GM18907 (cell line): ENCODE measurements around the gene PIK3R5.
"Not testable (repeated sequence)": the region's sequence is repeated elsewhere in the genome, so short reads cannot be mapped to it uniquely, and the experiment has no call there.

ENCODE experiments used
- ATAC-seq: cut with Tn5 transposase; IDR thresholded peaks from one replicate; pipeline ENCODE4 v1.9.1; 2021; ENCODE audit warnings: mild to moderate bottlenecking, moderate library complexity; ENCODE audit not compliant: unreplicated experiment

Gene PIK3R5

GRCh38 chr17:8885163-8885966 lies 80.1 kb downstream of the PIK3R5 start:
- not testable (repeated sequence) for ATAC-seq

GRCh38 chr17:8884336-8884990 lies 81.0 kb downstream of the PIK3R5 start:
- ATAC-seq, result no peak

DNA sequence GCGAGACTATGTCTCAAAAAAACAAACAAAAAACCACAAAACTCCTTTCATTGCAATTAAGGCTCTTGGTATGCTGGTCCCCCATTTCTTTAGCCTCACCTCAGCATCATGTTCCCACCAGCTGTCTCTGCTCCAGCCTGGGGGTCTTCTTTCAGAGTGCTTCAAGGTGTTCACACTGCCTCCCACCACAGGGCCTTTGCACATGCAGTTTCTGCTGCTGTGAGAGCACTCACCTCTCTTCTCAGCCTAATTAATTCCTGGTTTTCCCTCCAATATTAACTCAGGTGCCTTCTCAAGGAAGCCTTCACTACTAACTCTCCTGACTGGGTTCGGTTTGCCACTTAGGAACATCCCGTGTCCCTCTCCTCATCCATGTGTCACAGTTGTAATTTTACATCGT lies 82.2 kb downstream of the PIK3R5 start:
- ATAC-seq, result no peak

DNA sequence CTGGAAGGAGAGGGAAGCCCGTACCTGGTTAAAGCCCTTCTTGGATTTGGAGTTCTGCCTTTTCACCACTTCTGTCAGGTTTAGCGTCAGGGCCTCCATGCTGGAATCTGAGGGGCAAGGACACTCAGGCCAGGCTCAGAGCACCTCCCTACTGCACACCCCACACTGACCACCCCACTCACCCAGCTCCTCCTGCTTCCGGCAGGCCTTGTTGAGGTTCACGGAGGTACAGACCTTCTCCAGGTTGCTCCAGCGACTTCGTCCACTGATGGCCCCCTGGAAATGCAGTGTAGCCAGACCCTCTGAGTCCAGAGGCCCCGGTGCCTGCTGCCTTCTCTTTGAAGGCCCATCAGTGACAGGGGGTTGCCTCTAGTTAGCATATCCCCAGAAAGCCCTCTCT lies 83.9 kb downstream of the PIK3R5 start:
- no peak for ATAC-seq

GRCh38 chr17:8880466-8880865 lies 85.0 kb downstream of the PIK3R5 start:
- no peak for ATAC-seq

- no peak for ATAC-seq
Measured at GRCh38 chr17:8879410-8879809, 86.1 kb downstream of the PIK3R5 start.

- no peak for ATAC-seq
Measured at GRCh38 chr17:8877984-8878383, 87.5 kb downstream of the PIK3R5 start.

- no peak for ATAC-seq
Measured at GRCh38 chr17:8875957-8876356, 89.5 kb downstream of the PIK3R5 start.

GRCh38 chr17:8875436-8875835 lies 90.1 kb downstream of the PIK3R5 start:
- no peak for ATAC-seq

GRCh38 chr17:8873801-8874715 lies 91.4 kb downstream of the PIK3R5 start:
- no peak for ATAC-seq

- ATAC-seq, result no peak
Measured at GRCh38 chr17:8872705-8873435, 92.6 kb downstream of the PIK3R5 start.

DNA sequence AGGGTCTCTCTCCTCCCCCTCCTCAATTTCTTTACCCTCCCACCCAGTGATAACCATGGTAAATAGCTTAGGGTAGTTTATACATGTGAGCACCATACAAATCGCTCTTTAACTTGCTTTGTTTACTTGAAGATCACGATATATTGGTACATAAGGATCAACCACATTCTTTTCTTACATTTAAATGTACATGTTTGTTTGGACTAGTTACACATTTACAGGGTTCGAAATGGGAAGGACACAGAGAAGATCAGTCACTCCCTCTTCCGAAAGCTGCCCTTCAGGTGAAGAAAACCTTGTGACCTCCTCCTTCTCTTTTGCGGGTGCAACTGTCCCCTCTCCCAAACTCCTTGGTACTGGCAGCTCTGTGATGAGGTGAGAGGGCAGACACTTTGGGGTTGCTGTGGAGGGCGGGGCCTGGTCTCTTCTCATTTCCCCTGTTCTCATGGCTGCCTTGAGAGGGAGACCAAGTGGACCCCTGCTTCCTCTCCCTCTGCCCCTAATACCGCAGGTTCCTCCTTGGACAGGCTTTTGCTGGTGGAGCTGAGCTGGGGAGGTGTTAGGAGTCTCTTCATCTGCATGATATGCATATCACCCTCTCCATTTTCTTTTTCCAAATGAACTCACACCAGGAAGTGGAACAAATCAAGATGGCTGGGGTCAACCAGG lies 93.3 kb downstream of the PIK3R5 start:
- no peak for ATAC-seq

GRCh38 chr17:8871081-8871581 lies 94.4 kb downstream of the PIK3R5 start:
- no peak for ATAC-seq

DNA sequence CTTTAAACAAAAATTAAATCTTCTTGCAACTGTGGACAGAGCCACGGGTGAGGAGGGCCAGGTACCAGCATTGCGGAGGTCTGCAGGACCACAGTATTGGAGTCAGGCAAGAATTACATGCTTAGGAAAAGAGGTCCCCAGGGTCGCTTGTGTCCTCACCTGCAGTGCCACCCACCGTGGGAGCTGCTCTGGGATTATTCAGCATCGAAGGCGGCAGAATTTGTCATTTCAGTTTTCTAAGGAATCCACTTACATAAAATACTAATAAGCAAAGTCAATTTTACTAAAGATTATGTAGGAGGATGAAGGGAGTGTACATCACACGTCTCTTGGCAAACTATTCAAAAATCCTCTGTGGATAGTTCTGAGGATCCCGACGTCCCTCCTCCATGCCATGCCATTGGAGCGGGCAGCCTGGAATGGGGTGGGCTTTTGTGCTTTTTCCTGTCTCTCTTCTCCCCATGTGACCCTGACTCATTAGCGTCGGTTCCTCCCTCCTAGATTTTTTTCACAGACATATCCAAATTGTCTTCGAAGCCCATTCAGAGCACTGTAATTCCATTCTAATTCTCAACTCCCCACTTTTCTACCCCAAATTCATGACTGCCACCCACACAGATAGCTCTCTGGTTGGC lies 95.0 kb downstream of the PIK3R5 start:
- ATAC-seq, result no peak

GRCh38 chr17:8869114-8869815 lies 96.2 kb downstream of the PIK3R5 start:
- peak; percentile 12 for ATAC-seq

- ATAC-seq, result peak; percentile 60
Measured at GRCh38 chr17:8868529-8868951, 97.0 kb downstream of the PIK3R5 start.

GRCh38 chr17:8868092-8868491 lies 97.4 kb downstream of the PIK3R5 start:
- no peak for ATAC-seq

- peak; percentile 41 for ATAC-seq
Measured at GRCh38 chr17:8867361-8867981, 98.0 kb downstream of the PIK3R5 start, which contains the start of gene PIK3R6. Gene PIK3R6 (minus strand): TSS chr17:8867674. CDS start chr17:8849794, 17,880 bp downstream.
